ENCODE measurements around the gene ZNF571.

ZNF571 gene

GRCh38 chr19:37594304-37594981 lies at the start of gene ZNF571, which contains the start of gene ZNF540:
Gene ZNF571 (minus strand): TSS chr19:37594792. CDS start chr19:37586676, 8,116 bp downstream.
Gene ZNF540 (plus strand): TSS chr19:37594876. CDS start chr19:37598448, 3,572 bp downstream.
- peaks cover 3 to 17% of the 10 kb centered on the region in 2 donors for H3K36me3 ChIP-seq (ENCODE audit: control insufficient read depth in 1 of 2, insufficient read depth in 2 of 2, low read length in 2 of 2)
- peaks cover 0 to 10% of the 10 kb centered on the region in 2 donors for H3K4me1 ChIP-seq (ENCODE audit: control insufficient read depth in 1 of 2, insufficient read depth in 2 of 2, low read length in 2 of 2)
- H3K27me3 ChIP-seq (ENCODE audit: low read depth, low read length), result no peaks in the 10 kb centered on the region
- peak within 1 kb of the TSS; percentile 97 for H3K27ac ChIP-seq (ENCODE audit: low read length)
- peak within 1 kb of the TSS; percentile 84 to 98 for H3K4me3 ChIP-seq (ENCODE audit: low read depth in 1 of 2, low read length in 2 of 2)
- H3K9me3 ChIP-seq (ENCODE audit: control insufficient read depth in 1 of 2, low read length in 2 of 2), result peaks cover 0 to 11% of the 10 kb centered on the region in 2 donors

GRCh38 chr19:37635076-37636056 lies 40.8 kb upstream of the ZNF571 start:
- peak overlapping the region; percentile 17 to 55 for H3K4me3 ChIP-seq (ENCODE audit: low read depth in 1 of 2, low read length in 2 of 2)
- peaks cover 20 to 54% of the 10 kb centered on the region in 2 donors for H3K36me3 ChIP-seq (ENCODE audit: control insufficient read depth in 1 of 2, insufficient read depth in 2 of 2, low read length in 2 of 2)
- no peaks in the 10 kb centered on the region for H3K4me1 ChIP-seq (ENCODE audit: control insufficient read depth in 1 of 2, insufficient read depth in 2 of 2, low read length in 2 of 2)
- peaks cover 60 to 75% of the 10 kb centered on the region in 2 donors for H3K9me3 ChIP-seq (ENCODE audit: control insufficient read depth in 1 of 2, low read length in 2 of 2)
- H3K27me3 ChIP-seq (ENCODE audit: low read depth, low read length), result no peaks in the 10 kb centered on the region
- H3K27ac ChIP-seq (ENCODE audit: low read length), result no peak overlapping the region

GRCh38 chr19:37594982-37595382 lies 390 bp upstream of the ZNF571 start:
- peak overlapping the region; percentile 97 for H3K27ac ChIP-seq (ENCODE audit: low read length)
- H3K4me1 ChIP-seq (ENCODE audit: control insufficient read depth in 1 of 2, insufficient read depth in 2 of 2, low read length in 2 of 2), result peaks cover 0 to 10% of the 10 kb centered on the region in 2 donors
- peak overlapping the region; percentile 84 to 98 for H3K4me3 ChIP-seq (ENCODE audit: low read depth in 1 of 2, low read length in 2 of 2)
- H3K27me3 ChIP-seq (ENCODE audit: low read depth, low read length), result no peaks in the 10 kb centered on the region
- peaks cover 8 to 22% of the 10 kb centered on the region in 2 donors for H3K36me3 ChIP-seq (ENCODE audit: control insufficient read depth in 1 of 2, insufficient read depth in 2 of 2, low read length in 2 of 2)
- H3K9me3 ChIP-seq (ENCODE audit: control insufficient read depth in 1 of 2, low read length in 2 of 2), result peaks cover 0 to 11% of the 10 kb centered on the region in 2 donors

- H3K4me1 ChIP-seq (ENCODE audit: control insufficient read depth in 1 of 2, insufficient read depth in 2 of 2, low read length in 2 of 2), result peaks cover 0 to 10% of the 10 kb centered on the region in 2 donors
- H3K27ac ChIP-seq (ENCODE audit: low read length), result peak overlapping the region; percentile 97
- peaks cover 0 to 14% of the 10 kb centered on the region in 2 donors for H3K36me3 ChIP-seq (ENCODE audit: control insufficient read depth in 1 of 2, insufficient read depth in 2 of 2, low read length in 2 of 2)
- H3K4me3 ChIP-seq (ENCODE audit: low read depth in 1 of 2, low read length in 2 of 2), result peak overlapping the region; percentile 84 to 98
- no peaks in the 10 kb centered on the region for H3K27me3 ChIP-seq (ENCODE audit: low read depth, low read length)
- H3K9me3 ChIP-seq (ENCODE audit: control insufficient read depth in 1 of 2, low read length in 2 of 2), result peaks cover 0 to 15% of the 10 kb centered on the region in 2 donors
Measured at GRCh38 chr19:37593996-37594303, 642 bp downstream of the ZNF571 start.

GRCh38 chr19:37583340-37583739 lies 11.3 kb downstream of the ZNF571 start:
- Histone ChIP-seq H3K27ac (ENCODE audit: low read length) (no peak overlapping the region), H3K27me3 (ENCODE audit: low read depth, low read length) (no peaks in the 10 kb centered on the region), H3K36me3 (ENCODE audit: control insufficient read depth in 1 of 2, insufficient read depth in 2 of 2, low read length in 2 of 2) (peaks cover 53 to 94% of the 10 kb centered on the region in 2 donors), H3K4me1 (ENCODE audit: control insufficient read depth in 1 of 2, insufficient read depth in 2 of 2, low read length in 2 of 2) (no peaks in the 10 kb centered on the region), H3K9me3 (ENCODE audit: control insufficient read depth in 1 of 2, low read length in 2 of 2) (peaks cover 70 to 87% of the 10 kb centered on the region in 2 donors), H3K4me3 (ENCODE audit: low read depth in 1 of 2, low read length in 2 of 2) (peak overlapping the region; percentile 11 to 37)

- H3K4me3 ChIP-seq (ENCODE audit: low read depth in 1 of 2, low read length in 2 of 2), result no peak overlapping the region
- no peaks in the 10 kb centered on the region for H3K27me3 ChIP-seq (ENCODE audit: low read depth, low read length)
- no peak overlapping the region for H3K27ac ChIP-seq (ENCODE audit: low read length)
- peaks cover 7 to 44% of the 10 kb centered on the region in 2 donors for H3K36me3 ChIP-seq (ENCODE audit: control insufficient read depth in 1 of 2, insufficient read depth in 2 of 2, low read length in 2 of 2)
- peaks cover 44 to 49% of the 10 kb centered on the region in 2 donors for H3K9me3 ChIP-seq (ENCODE audit: control insufficient read depth in 1 of 2, low read length in 2 of 2)
- H3K4me1 ChIP-seq (ENCODE audit: control insufficient read depth in 1 of 2, insufficient read depth in 2 of 2, low read length in 2 of 2), result no peaks in the 10 kb centered on the region
Measured at GRCh38 chr19:37572203-37572602, 22.4 kb downstream of the ZNF571 start.

- H3K4me3 ChIP-seq (ENCODE audit: low read depth in 1 of 2, low read length in 2 of 2), result peak overlapping the region in 1 of 2 donors; percentile 47
Measured at GRCh38 chr19:37565370-37565669, 29.3 kb downstream of the ZNF571 start.

GRCh38 chr19:37564624-37565369 lies 29.8 kb downstream of the ZNF571 start:
- H3K27ac ChIP-seq (ENCODE audit: low read length), result no peak overlapping the region
- peaks cover 87 to 95% of the 10 kb centered on the region in 2 donors for H3K9me3 ChIP-seq (ENCODE audit: control insufficient read depth in 1 of 2, low read length in 2 of 2)
- H3K4me3 ChIP-seq (ENCODE audit: low read depth in 1 of 2, low read length in 2 of 2), result peak overlapping the region; percentile 4 to 47
- H3K36me3 ChIP-seq (ENCODE audit: control insufficient read depth in 1 of 2, insufficient read depth in 2 of 2, low read length in 2 of 2), result peaks cover 10 to 88% of the 10 kb centered on the region in 2 donors
- no peaks in the 10 kb centered on the region for H3K27me3 ChIP-seq (ENCODE audit: low read depth, low read length)
- H3K4me1 ChIP-seq (ENCODE audit: control insufficient read depth in 1 of 2, insufficient read depth in 2 of 2, low read length in 2 of 2), result no peaks in the 10 kb centered on the region

More at GRCh38 chr19:37565370-37565669, 29.3 kb downstream of the ZNF571 start:
- Histone ChIP-seq H3K4me1 (ENCODE audit: control insufficient read depth in 1 of 2, insufficient read depth in 2 of 2, low read length in 2 of 2) (no peaks in the 10 kb centered on the region), H3K36me3 (ENCODE audit: control insufficient read depth in 1 of 2, insufficient read depth in 2 of 2, low read length in 2 of 2) (peaks cover 10 to 92% of the 10 kb centered on the region in 2 donors), H3K27me3 (ENCODE audit: low read depth, low read length) (no peaks in the 10 kb centered on the region), H3K9me3 (ENCODE audit: control insufficient read depth in 1 of 2, low read length in 2 of 2) (peaks cover 91 to 97% of the 10 kb centered on the region in 2 donors), H3K27ac (ENCODE audit: low read length) (no peak overlapping the region)

- peak overlapping the region in 1 of 2 donors; percentile 55 for H3K4me3 ChIP-seq (ENCODE audit: low read depth in 1 of 2, low read length in 2 of 2)
- H3K4me1 ChIP-seq (ENCODE audit: control insufficient read depth in 1 of 2, insufficient read depth in 2 of 2, low read length in 2 of 2), result no peaks in the 10 kb centered on the region
- H3K9me3 ChIP-seq (ENCODE audit: control insufficient read depth in 1 of 2, low read length in 2 of 2), result peaks cover 91 to 94% of the 10 kb centered on the region in 2 donors
Measured at GRCh38 chr19:37563518-37563917, 31.1 kb downstream of the ZNF571 start.

GRCh38 chr19:37551129-37551993 lies 43.2 kb downstream of the ZNF571 start:
- H3K27ac ChIP-seq (ENCODE audit: low read length), result no peak overlapping the region

More at GRCh38 chr19:37563518-37563917, 31.1 kb downstream of the ZNF571 start:
- Histone ChIP-seq H3K27me3 (ENCODE audit: low read depth, low read length) (no peaks in the 10 kb centered on the region), H3K27ac (ENCODE audit: low read length) (no peak overlapping the region), H3K36me3 (ENCODE audit: control insufficient read depth in 1 of 2, insufficient read depth in 2 of 2, low read length in 2 of 2) (peaks cover 12 to 86% of the 10 kb centered on the region in 2 donors)

More at GRCh38 chr19:37551129-37551993, 43.2 kb downstream of the ZNF571 start:
- H3K36me3 ChIP-seq (ENCODE audit: control insufficient read depth in 1 of 2, insufficient read depth in 2 of 2, low read length in 2 of 2), result peaks cover 0 to 6% of the 10 kb centered on the region in 2 donors
- H3K27me3 ChIP-seq (ENCODE audit: low read depth, low read length), result no peaks in the 10 kb centered on the region
- H3K4me3 ChIP-seq (ENCODE audit: low read depth in 1 of 2, low read length in 2 of 2), result peak overlapping the region; percentile 42 to 69
- peaks cover 44 to 82% of the 10 kb centered on the region in 2 donors for H3K9me3 ChIP-seq (ENCODE audit: control insufficient read depth in 1 of 2, low read length in 2 of 2)
- H3K4me1 ChIP-seq (ENCODE audit: control insufficient read depth in 1 of 2, insufficient read depth in 2 of 2, low read length in 2 of 2), result no peaks in the 10 kb centered on the region
